Loucy (cell line): Measurements from ENCODE around the gene COX6B2.

Experiments used
- CTCF ChIP-seq: fragments of 200-600 bp; sonication (generic); conservative IDR thresholded peaks from 2 replicates; pipeline ENCODE4 v1.5.1; 2014; ENCODE audit warnings: mild to moderate bottlenecking, antibody characterized with exemption, low read length
- EZH2phosphoT487 ChIP-seq: fragments of 200-600 bp; IDR thresholded peaks from 2 replicates; pipeline ENCODE4 v1.6.1; 2018; ENCODE audit warnings: antibody characterized with exemption, mild to moderate bottlenecking, moderate library complexity, borderline replicate concordance

GRCh38 chr19:55300886-55301458 is 53.5 kb downstream of the COX6B2 start:
- TF ChIP-seq CTCF (no peak), EZH2phosphoT487 (no peak)
